ENCODE data around the gene OTOG. TPM values are rescaled to one million over a fixed set of nuclear protein-coding genes. Genes with fewer than 3 reads are reported as not detected.

OTOG gene
- total RNA-seq, 1 donor from 2014 or later: not detected

DNA sequence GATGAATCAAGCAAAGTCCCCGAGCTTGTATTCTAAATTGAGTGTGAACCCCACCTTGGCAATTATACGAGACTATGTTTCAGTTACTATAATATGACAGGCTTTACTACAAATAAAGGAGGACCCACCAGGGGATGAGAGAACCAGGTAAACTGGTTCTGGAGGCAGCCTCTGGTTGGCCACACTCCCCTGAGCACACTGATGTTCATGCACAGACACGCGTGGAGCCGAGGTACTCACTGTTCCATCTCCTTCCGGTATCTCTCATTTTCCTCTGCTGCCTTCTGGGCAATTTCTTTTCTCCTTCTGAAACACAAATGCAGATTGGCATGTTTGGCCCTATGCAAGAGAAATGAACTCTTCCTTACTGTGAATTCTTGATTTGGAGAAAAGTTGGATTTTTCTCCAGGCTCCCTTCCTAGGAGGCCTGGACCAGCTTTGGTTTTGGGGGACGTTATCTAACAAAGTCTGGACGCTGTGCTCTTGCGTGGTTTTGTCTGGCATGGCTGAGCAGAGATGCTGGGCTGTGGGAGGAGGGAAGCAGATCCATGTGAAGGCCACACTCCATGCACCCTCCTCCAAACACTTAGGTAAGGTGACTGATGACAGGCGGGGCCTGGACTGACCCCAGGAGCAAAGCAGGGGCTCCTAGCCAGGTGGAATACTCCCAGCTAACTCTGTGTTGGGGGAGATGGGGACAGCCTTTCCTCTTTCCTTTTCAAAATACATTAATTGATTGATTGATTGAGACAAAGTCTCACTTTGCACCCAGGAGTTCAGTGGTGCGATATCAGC, 25.8 kb upstream of the OTOG start:
- no peak overlapping the region for H3K4me3 ChIP-seq (ENCODE audit: low read depth, low read length)
- H3K36me3 ChIP-seq (ENCODE audit: control insufficient read depth, insufficient read depth, low read length): no peaks in the 10 kb centered on the region
- no peak for DNase-seq (ENCODE audit: low read depth)
- peaks cover 3% of the 10 kb centered on the region for H3K27me3 ChIP-seq (ENCODE audit: control insufficient read depth, insufficient read depth, low read length)
- TF ChIP-seq, protein P1, sequence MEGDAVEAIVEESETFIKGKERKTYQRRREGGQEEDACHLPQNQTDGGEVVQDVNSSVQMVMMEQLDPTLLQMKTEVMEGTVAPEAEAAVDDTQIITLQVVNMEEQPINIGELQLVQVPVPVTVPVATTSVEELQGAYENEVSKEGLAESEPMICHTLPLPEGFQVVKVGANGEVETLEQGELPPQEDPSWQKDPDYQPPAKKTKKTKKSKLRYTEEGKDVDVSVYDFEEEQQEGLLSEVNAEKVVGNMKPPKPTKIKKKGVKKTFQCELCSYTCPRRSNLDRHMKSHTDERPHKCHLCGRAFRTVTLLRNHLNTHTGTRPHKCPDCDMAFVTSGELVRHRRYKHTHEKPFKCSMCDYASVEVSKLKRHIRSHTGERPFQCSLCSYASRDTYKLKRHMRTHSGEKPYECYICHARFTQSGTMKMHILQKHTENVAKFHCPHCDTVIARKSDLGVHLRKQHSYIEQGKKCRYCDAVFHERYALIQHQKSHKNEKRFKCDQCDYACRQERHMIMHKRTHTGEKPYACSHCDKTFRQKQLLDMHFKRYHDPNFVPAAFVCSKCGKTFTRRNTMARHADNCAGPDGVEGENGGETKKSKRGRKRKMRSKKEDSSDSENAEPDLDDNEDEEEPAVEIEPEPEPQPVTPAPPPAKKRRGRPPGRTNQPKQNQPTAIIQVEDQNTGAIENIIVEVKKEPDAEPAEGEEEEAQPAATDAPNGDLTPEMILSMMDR (IDR thresholded peaks at IDR 0.05; ENCODE audit: insufficient read depth, low read length, poor library complexity, severe bottlenecking): no peak

DNA sequence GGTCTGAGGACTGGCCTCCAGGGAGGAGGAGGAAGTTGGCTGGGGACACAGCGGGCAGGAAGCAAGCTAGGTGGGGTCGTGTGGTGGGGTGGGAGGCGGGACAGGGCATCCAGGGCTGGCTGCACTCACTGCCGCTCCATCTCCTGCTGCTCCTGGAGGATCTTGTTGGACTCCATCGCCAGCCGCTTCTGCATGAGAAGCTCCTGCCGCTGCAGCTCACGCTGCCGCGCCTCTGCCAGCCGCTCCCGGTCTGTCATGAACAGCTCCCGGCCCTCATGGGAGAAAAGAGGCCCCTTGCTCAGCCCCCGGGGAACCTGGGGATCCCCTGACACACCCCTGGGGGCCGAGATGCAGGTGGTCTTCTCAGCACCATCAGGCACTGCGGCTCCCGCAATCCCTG, 24.4 kb upstream of the OTOG start:
- TF ChIP-seq, protein P1 (IDR thresholded peaks at IDR 0.05; ENCODE audit: insufficient read depth, low read length, poor library complexity, severe bottlenecking): no peak
- no peaks in the 10 kb centered on the region for H3K27me3 ChIP-seq (ENCODE audit: control insufficient read depth, insufficient read depth, low read length)
- no peaks in the 10 kb centered on the region for H3K36me3 ChIP-seq (ENCODE audit: control insufficient read depth, insufficient read depth, low read length)
- H3K4me3 ChIP-seq (ENCODE audit: low read depth, low read length): no peak overlapping the region
- DNase-seq (ENCODE audit: low read depth): no peak

DNA sequence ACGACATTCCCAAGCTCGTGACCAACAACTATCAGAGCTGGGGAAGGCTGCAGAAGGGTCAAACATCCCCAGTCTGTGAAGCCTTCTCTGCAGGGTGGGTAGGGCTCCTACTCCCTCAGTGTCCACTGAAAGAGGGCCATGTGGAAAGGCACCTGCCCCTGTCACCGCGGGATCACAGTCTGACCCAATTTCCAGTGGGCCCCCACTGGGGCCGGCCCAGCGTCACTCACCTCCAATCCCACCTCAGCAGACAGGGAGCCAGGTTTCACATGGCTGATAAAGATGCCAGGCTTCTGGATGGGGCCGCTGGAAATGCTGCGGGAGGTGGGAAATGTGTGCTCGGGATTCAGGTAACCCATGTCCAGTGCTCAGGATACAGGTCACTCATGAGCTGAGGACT, 22.8 kb upstream of the OTOG start:
- no peaks in the 10 kb centered on the region for H3K36me3 ChIP-seq (ENCODE audit: control insufficient read depth, insufficient read depth, low read length)
- DNase-seq (ENCODE audit: low read depth): no peak

GRCh38 chr11:17525570-17525969, 21.5 kb upstream of the OTOG start:
- H3K27me3 ChIP-seq (ENCODE audit: control insufficient read depth, insufficient read depth, low read length): peaks cover 13% of the 10 kb centered on the region
- H3K4me3 ChIP-seq (ENCODE audit: low read depth, low read length): no peak overlapping the region
- H3K36me3 ChIP-seq (ENCODE audit: control insufficient read depth, insufficient read depth, low read length): no peaks in the 10 kb centered on the region
- TF ChIP-seq, protein P1 (IDR thresholded peaks at IDR 0.05; ENCODE audit: insufficient read depth, low read length, poor library complexity, severe bottlenecking): no peak
- no peak for DNase-seq (ENCODE audit: low read depth)

More for the DNA sequence above, 22.8 kb upstream of the OTOG start:
- H3K27me3 ChIP-seq (ENCODE audit: control insufficient read depth, insufficient read depth, low read length): peaks cover 5% of the 10 kb centered on the region
- TF ChIP-seq, protein P1 (IDR thresholded peaks at IDR 0.05; ENCODE audit: insufficient read depth, low read length, poor library complexity, severe bottlenecking): no peak
- H3K4me3 ChIP-seq (ENCODE audit: low read depth, low read length): no peak overlapping the region

GRCh38 chr11:17526326-17526725, 20.7 kb upstream of the OTOG start:
- TF ChIP-seq, protein P1 (IDR thresholded peaks at IDR 0.05; ENCODE audit: insufficient read depth, low read length, poor library complexity, severe bottlenecking): no peak
- H3K36me3 ChIP-seq (ENCODE audit: control insufficient read depth, insufficient read depth, low read length): no peaks in the 10 kb centered on the region
- H3K27me3 ChIP-seq (ENCODE audit: control insufficient read depth, insufficient read depth, low read length): peaks cover 21% of the 10 kb centered on the region
- no peak for DNase-seq (ENCODE audit: low read depth)
- H3K4me3 ChIP-seq (ENCODE audit: low read depth, low read length): no peak overlapping the region

Measured in kidney epithelial cell (primary cell).